Activated naive CD4-positive, alpha-beta T cell treated with anti-CD3 and anti-CD28 coated beads for 36 hours (primary cell): ENCODE measurements around the gene GPATCH2. TPM values are rescaled to one million over a fixed set of nuclear protein-coding genes. Genes with fewer than 3 reads are reported as not detected.
"Not testable (repeated sequence)": the region's sequence is repeated elsewhere in the genome, so short reads cannot be mapped to it uniquely, and the experiment has no call there.

Source experiments
- CTCF ChIA-PET: fragments of 350-600 bp; sonication (Branson Sonifier 250); formaldehyde crosslinking; loops from one replicate; lab custom pipeline; 2021; ENCODE audit warnings: antibody characterized with exemption; lab: Charles Lee
- DNase-seq: peaks from one replicate; pipeline ENCODE4 v3.0.0-alpha.2; 2020
- H3K27ac Mint-ChIP-seq: one replicate; pipeline ENCODE4 v1.8.0; 2021; ENCODE audit warnings: mild to moderate bottlenecking, mixed read lengths
- H3K27me3 Mint-ChIP-seq: one replicate; pipeline ENCODE4 v1.8.0; 2021; ENCODE audit warnings: low read depth, mixed read lengths
- H3K36me3 Mint-ChIP-seq: one replicate; pipeline ENCODE4 v1.8.0; 2021; ENCODE audit warnings: low read depth, mixed read lengths
- H3K4me1 Mint-ChIP-seq: one replicate; pipeline ENCODE4 v1.8.0; 2021; ENCODE audit warnings: low read depth, mixed read lengths
- H3K4me3 Mint-ChIP-seq: one replicate; pipeline ENCODE4 v1.8.0; 2021; ENCODE audit warnings: mild to moderate bottlenecking, moderate library complexity, mixed read lengths
- H3K9me3 Mint-ChIP-seq: one replicate; pipeline ENCODE4 v1.8.0; 2021; ENCODE audit warnings: mixed read lengths
- intact Hi-C: fragments of 100-400 bp; cut with micrococcal nuclease; formaldehyde crosslinking; loops from one replicate; pipeline ENCODE4 v1.15.1; 2023
- total RNA-seq, 2 experiments: library from RNA; stranded (reverse); gene quantifications; one replicate each; pipeline ENCODE4 v1.2.3, GENCODE V29; 2021

Gene GPATCH2
- total RNA-seq, 2 experiments from 2014 or later, result 4.8 to 6.2 TPM

DNA sequence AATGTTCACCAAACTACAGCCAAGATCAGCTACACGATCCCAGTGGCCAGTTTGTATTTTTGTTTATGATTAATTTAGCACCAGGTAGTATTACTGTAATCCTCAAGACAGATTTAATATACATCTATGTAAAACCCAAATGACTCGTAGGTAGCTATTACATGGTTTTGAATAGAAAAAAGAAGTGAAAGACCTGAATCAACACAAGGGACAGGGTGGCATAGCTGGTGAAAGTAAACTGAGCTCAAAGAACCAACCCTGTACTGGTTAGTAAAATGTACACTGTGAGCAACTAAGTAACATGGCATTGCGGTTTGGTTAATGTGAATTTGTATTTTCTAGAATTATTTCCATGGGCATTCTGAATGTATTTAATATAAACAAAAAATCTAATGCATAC, 8.8 kb downstream of the GPATCH2 start:
- Mint-ChIP-seq H3K9me3 (no peaks in the 10 kb centered on the region), H3K27ac (no peak overlapping the region), H3K4me1 (peaks cover 41% of the 10 kb centered on the region), H3K27me3 (no peaks in the 10 kb centered on the region), H3K4me3 (no peak overlapping the region), H3K36me3 (peaks cover 22% of the 10 kb centered on the region)
- intact Hi-C loops, result loop anchor here (10.0 kb wide), 2 partner anchors 663 to 1553 kb away; partner anchors contain the start of genes LYPLAL1 and RRP15
- DNase-seq, result no peak
- CTCF ChIA-PET, result interaction anchor here (1.9 kb wide), 1 partner anchor 9 kb away, joined by 5 read pairs; the partner anchor contains the start of gene GPATCH2

DNA sequence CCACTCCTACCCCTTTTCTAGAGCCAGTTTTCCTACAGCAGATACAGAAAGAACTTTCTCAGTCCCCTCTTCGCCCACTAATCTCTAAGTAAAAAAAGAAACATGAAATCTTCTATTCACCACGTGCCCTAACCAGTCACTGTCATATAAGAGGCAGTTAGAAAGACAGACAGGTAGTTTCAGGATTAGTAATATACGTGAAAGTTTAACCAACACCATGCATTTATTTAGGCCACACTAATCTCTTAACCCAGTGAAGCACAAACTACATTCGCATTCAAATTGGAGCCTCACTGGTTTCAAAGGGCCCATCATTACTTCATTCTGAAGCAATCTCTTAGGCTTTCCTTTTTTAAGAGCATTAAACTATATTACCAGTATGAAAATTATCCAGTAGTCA, 10.1 kb downstream of the GPATCH2 start:
- CTCF ChIA-PET, result interaction anchor here (1.9 kb wide), 1 partner anchor 10 kb away, joined by 5 read pairs; the partner anchor contains the start of gene GPATCH2
- Mint-ChIP-seq H3K36me3 (peaks cover 25% of the 10 kb centered on the region), H3K27ac (no peak overlapping the region), H3K27me3 (no peaks in the 10 kb centered on the region), H3K9me3 (no peaks in the 10 kb centered on the region), H3K4me3 (no peak overlapping the region), H3K4me1 (peaks cover 33% of the 10 kb centered on the region)
- intact Hi-C loops, result loop anchor here (1.0 to 10.0 kb wide), 3 partner anchors 10 to 1554 kb away; partner anchors contain the start of genes GPATCH2, LYPLAL1, RRP15 and SPATA17
- DNase-seq, result no peak

DNA sequence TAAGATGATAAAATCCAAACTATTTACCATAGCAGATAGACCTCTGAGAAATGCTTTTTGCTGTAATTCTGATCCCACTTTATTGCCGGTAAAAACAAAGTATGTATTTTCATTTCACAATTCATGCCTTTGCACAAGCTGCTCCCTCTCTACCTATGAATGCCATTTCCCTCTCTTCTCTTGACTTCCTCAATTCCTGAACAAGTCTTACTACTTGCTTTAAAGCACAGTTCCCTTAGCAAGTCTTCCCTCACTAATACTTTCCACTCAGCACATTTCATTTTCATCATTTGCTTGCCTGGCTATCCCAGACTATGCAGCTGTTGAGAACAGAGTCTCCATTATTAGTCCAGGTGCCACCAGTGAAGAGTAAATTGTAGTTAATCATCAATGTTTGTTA, 13.8 kb downstream of the GPATCH2 start:
- CTCF ChIA-PET, result no interaction called here
- Mint-ChIP-seq H3K4me1 (peaks cover 17% of the 10 kb centered on the region), H3K27me3 (no peaks in the 10 kb centered on the region), H3K9me3 (no peaks in the 10 kb centered on the region), H3K4me3 (no peak overlapping the region), H3K36me3 (peaks cover 29% of the 10 kb centered on the region), H3K27ac (no peak overlapping the region)
- no peak for DNase-seq
- intact Hi-C loops, result no loop called here

DNA sequence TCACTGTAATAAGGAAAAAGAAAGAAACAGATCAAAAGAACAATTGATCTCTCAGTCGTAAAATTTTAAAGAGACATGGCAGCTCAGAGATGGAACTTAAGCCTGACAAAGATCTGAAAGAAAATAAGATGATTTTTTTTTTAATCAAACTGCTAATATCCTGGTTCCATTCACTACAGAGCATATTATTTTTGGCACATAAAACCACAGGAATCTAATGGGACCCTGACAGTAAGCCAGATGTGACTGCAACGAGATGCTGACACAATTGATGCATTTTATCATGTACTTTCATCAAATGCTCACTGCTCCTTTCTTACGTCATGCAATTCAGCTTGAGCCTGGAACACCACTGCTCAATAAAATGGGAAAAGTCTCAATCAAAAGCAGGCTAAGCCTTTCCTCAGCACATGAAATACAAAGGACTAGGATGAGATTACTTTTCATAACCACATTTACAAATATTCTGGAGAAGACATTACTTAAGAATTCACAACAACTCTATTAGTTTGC, 16.6 kb downstream of the GPATCH2 start:
- CTCF ChIA-PET, result interaction anchor here (0.7 kb wide), 1 partner anchor 151 kb away, joined by 4 read pairs; no protein-coding TSS in a partner anchor
- Mint-ChIP-seq H3K27ac (no peak overlapping the region), H3K36me3 (peaks cover 28% of the 10 kb centered on the region), H3K4me3 (no peak overlapping the region), H3K4me1 (peaks cover 4% of the 10 kb centered on the region), H3K9me3 (no peaks in the 10 kb centered on the region), H3K27me3 (no peaks in the 10 kb centered on the region)
- intact Hi-C loops, result no loop called here
- no peak for DNase-seq

- CTCF ChIA-PET, result no interaction called here
- intact Hi-C loops, result no loop called here
- Mint-ChIP-seq H3K4me3 (no peak overlapping the region), H3K27ac (no peak overlapping the region), H3K4me1 (no peaks in the 10 kb centered on the region), H3K9me3 (no peaks in the 10 kb centered on the region), H3K36me3 (peaks cover 10% of the 10 kb centered on the region), H3K27me3 (no peaks in the 10 kb centered on the region)
- no peak for DNase-seq
Observed at GRCh38 chr1:217605390-217605789, 25.5 kb downstream of the GPATCH2 start.

GRCh38 chr1:217602380-217602779, 28.5 kb downstream of the GPATCH2 start:
- no peaks in the 10 kb centered on the region for H3K27me3 Mint-ChIP-seq
- H3K4me3 Mint-ChIP-seq, result no peak overlapping the region
- no peaks in the 10 kb centered on the region for H3K4me1 Mint-ChIP-seq
- intact Hi-C loops, result no loop called here
- no peak for DNase-seq
- H3K27ac Mint-ChIP-seq, result no peak overlapping the region
- peaks cover 12% of the 10 kb centered on the region for H3K36me3 Mint-ChIP-seq
- H3K9me3 Mint-ChIP-seq, result no peaks in the 10 kb centered on the region
- CTCF ChIA-PET, result no interaction called here

DNA sequence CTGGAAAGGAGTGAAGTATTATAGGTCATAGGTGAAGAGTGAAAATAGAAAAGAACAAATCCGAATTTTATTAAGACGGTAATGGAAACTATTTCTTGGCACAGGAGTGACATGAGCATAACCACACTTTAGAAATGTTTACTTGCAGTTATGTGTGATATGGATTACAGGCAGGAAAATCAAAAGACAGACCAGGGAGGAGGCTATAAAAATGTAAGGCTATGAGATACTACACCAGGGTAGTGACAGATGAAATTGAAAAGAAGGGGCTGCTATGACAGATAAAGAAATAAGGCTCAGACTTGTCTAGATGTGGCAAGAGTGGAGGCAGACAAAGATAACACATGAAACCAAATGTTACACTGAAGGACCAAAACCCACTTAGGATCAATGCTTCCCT, 31.7 kb downstream of the GPATCH2 start:
- no peaks in the 10 kb centered on the region for H3K4me1 Mint-ChIP-seq
- H3K4me3 Mint-ChIP-seq, result no peak overlapping the region
- DNase-seq, result no peak
- intact Hi-C loops, result no loop called here
- H3K36me3 Mint-ChIP-seq, result peaks cover 9% of the 10 kb centered on the region
- CTCF ChIA-PET, result no interaction called here
- no peaks in the 10 kb centered on the region for H3K9me3 Mint-ChIP-seq
- H3K27me3 Mint-ChIP-seq, result no peaks in the 10 kb centered on the region
- H3K27ac Mint-ChIP-seq, result no peak overlapping the region

GRCh38 chr1:217590598-217590997, 40.3 kb downstream of the GPATCH2 start:
- intact Hi-C loops, result no loop called here
- H3K4me3 Mint-ChIP-seq, result no peak overlapping the region
- no peaks in the 10 kb centered on the region for H3K4me1 Mint-ChIP-seq
- peaks cover 8% of the 10 kb centered on the region for H3K36me3 Mint-ChIP-seq
- CTCF ChIA-PET, result no interaction called here
- H3K9me3 Mint-ChIP-seq, result no peaks in the 10 kb centered on the region
- H3K27me3 Mint-ChIP-seq, result no peaks in the 10 kb centered on the region
- DNase-seq, result no peak
- no peak overlapping the region for H3K27ac Mint-ChIP-seq

DNA sequence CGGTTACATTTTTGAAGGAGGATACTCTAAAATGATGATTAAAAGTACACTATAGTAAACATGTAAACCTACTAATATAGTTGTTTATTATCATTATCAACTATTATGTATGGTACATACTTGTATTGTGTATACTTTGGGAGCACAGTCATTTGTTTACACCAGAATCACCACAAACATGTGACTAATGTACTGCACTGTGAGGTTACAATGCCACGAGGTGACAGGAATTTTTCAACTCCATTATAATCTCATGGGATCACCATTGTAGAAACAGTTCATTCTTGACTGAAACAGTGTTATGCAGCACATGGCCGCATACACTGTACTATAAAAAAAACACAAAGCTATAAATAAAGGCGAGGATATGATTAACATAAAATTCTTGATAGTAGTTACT, 44.3 kb downstream of the GPATCH2 start:
- CTCF ChIA-PET, result no interaction called here
- intact Hi-C loops, result no loop called here
- H3K9me3 Mint-ChIP-seq, result no peaks in the 10 kb centered on the region
- no peak for DNase-seq
- no peak overlapping the region for H3K4me3 Mint-ChIP-seq
- H3K4me1 Mint-ChIP-seq, result no peaks in the 10 kb centered on the region
- no peak overlapping the region for H3K27ac Mint-ChIP-seq
- peaks cover 12% of the 10 kb centered on the region for H3K36me3 Mint-ChIP-seq
- H3K27me3 Mint-ChIP-seq, result no peaks in the 10 kb centered on the region

GRCh38 chr1:217585577-217585976, 45.3 kb downstream of the GPATCH2 start:
- Mint-ChIP-seq H3K4me3 (no peak overlapping the region), H3K27ac (no peak overlapping the region), H3K9me3 (no peaks in the 10 kb centered on the region), H3K36me3 (peaks cover 18% of the 10 kb centered on the region), H3K4me1 (no peaks in the 10 kb centered on the region), H3K27me3 (no peaks in the 10 kb centered on the region)
- no peak for DNase-seq
- CTCF ChIA-PET, result no interaction called here
- intact Hi-C loops, result no loop called here

DNA sequence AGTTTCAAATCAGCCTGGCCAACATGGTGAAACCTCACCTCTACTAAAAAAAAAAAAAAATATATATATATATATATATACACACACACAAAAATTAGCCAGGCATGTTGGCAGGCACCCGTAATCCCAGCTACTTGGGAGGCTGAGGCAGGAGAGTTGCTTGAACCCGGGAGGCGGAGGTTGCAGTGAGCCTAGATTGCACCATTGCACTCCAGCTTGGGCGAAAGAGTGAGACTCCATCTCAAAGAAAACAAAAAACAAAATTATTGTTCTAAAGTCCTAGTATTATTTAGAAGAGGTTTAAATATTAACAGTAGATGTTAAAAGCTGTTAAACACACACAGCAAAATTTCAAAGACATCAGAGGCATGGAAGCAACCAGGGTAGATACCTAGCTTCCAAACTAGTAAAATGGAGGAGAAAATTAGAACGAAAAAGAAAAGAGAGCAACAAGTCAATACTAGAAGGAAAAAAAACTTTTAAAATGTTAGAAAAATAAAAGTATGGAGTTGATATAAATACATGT, 46.5 kb downstream of the GPATCH2 start:
- H3K9me3 Mint-ChIP-seq, intact Hi-C loops: not testable (repeated sequence)

GRCh38 chr1:217577336-217577735, 53.6 kb downstream of the GPATCH2 start:
- DNase-seq, result no peak
- Mint-ChIP-seq H3K9me3 (no peaks in the 10 kb centered on the region), H3K36me3 (peaks cover 11% of the 10 kb centered on the region), H3K27me3 (no peaks in the 10 kb centered on the region), H3K4me3 (no peak overlapping the region), H3K27ac (no peak overlapping the region), H3K4me1 (no peaks in the 10 kb centered on the region)
- CTCF ChIA-PET, result no interaction called here
- intact Hi-C loops, result no loop called here

More for the DNA sequence above, 46.5 kb downstream of the GPATCH2 start:
- H3K4me1 Mint-ChIP-seq, H3K27ac Mint-ChIP-seq, H3K4me3 Mint-ChIP-seq, H3K27me3 Mint-ChIP-seq, DNase-seq, CTCF ChIA-PET: not testable (repeated sequence)
- H3K36me3 Mint-ChIP-seq, result peaks cover 19% of the 10 kb centered on the region

GRCh38 chr1:217574265-217574949, 56.5 kb downstream of the GPATCH2 start:
- Mint-ChIP-seq H3K27ac (no peak overlapping the region), H3K27me3 (no peaks in the 10 kb centered on the region), H3K4me1 (no peaks in the 10 kb centered on the region), H3K9me3 (no peaks in the 10 kb centered on the region), H3K36me3 (peaks cover 5% of the 10 kb centered on the region), H3K4me3 (no peak overlapping the region)
- no peak for DNase-seq
- CTCF ChIA-PET, result no interaction called here
- intact Hi-C loops, result no loop called here
